Prostate gland (tissue), 2 donors: ENCODE data around the gene STX12.

Source experiments
- CTCF ChIP-seq, 4 experiments: fragments of 200-600 bp in 2 of 4; fragments of 450-650 bp in 2 of 4; sonication (generic) in 2 of 4; IDR thresholded peaks; 1 replicate in 3 of 4; 2 replicates in 1 of 4; pipeline ENCODE4 v1.5.1; 2016 to 2019; ENCODE audit warnings: antibody characterized with exemption in 4 of 4, mild to moderate bottlenecking in 2 of 4, moderate library complexity in 2 of 4
- POLR2A ChIP-seq: fragments of 450-650 bp; IDR thresholded peaks from one replicate; pipeline ENCODE4 v1.6.1; 2016; ENCODE audit warnings: antibody characterized with exemption, mild to moderate bottlenecking

DNA sequence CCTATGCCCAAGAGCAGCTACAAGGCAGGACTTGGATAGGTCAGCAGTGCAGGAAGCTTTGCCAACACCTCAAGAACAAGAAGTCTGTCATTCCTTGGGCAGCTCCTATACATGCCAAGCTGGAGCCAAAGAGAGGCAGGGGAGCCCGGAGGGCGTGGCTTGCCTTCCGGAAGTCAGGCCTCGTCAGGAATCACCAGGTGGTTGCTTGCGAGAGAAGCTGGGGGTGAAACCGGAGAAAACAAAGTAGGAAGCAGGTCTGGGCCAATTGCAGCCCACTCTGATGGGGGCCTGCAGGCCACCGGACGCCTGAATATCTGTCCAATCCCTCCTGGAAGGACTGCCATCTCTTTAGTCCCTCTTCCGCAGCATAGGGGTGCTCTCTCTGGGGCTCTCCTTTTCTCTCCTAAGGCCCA is 48.1 kb upstream of the STX12 start:
- no peak for TF ChIP-seq POLR2A
- TF ChIP-seq CTCF (IDR thresholded peaks at IDR 0.05): no peak
